Fibroblast of peridontal ligament (primary cell): Measurements from ENCODE around the gene HS6ST2.

Experiments
- DNase-seq: peaks from one replicate; pipeline ENCODE4 v3.0.0-alpha.2; 2010; ENCODE audit errors: extremely low read depth

HS6ST2 gene

GRCh38 chrX:132848296-132848970, 110.0 kb downstream of the HS6ST2 start:
- DNase-seq = no peak

- no peak for DNase-seq
These were observed 115.1 kb downstream of the HS6ST2 start for GRCh38 chrX:132843363-132843762.

- no peak for DNase-seq
These were observed 115.8 kb downstream of the HS6ST2 start for GRCh38 chrX:132842460-132843238.

- DNase-seq = no peak
These were observed 120.5 kb downstream of the HS6ST2 start for GRCh38 chrX:132837967-132838366.

GRCh38 chrX:132837126-132837525, 121.3 kb downstream of the HS6ST2 start:
- DNase-seq = no peak

GRCh38 chrX:132836471-132836870, 122.0 kb downstream of the HS6ST2 start:
- no peak for DNase-seq

- no peak for DNase-seq
These were observed 123.7 kb downstream of the HS6ST2 start for GRCh38 chrX:132834741-132835140.

- DNase-seq = no peak
These were observed 124.3 kb downstream of the HS6ST2 start for GRCh38 chrX:132834109-132834508.

GRCh38 chrX:132833373-132833772, 125.1 kb downstream of the HS6ST2 start:
- DNase-seq = no peak

GRCh38 chrX:132831336-132831973, 127.0 kb downstream of the HS6ST2 start:
- no peak for DNase-seq

GRCh38 chrX:132822634-132823012, 135.8 kb downstream of the HS6ST2 start:
- DNase-seq = no peak

GRCh38 chrX:132821974-132822633, 136.3 kb downstream of the HS6ST2 start:
- no peak for DNase-seq

GRCh38 chrX:132820675-132821074, 137.8 kb downstream of the HS6ST2 start:
- DNase-seq = no peak

- DNase-seq = no peak
These were observed 138.6 kb downstream of the HS6ST2 start for GRCh38 chrX:132819711-132820264.

- no peak for DNase-seq
These were observed 139.8 kb downstream of the HS6ST2 start for GRCh38 chrX:132818638-132819037.

- no peak for DNase-seq
These were observed 142.8 kb downstream of the HS6ST2 start for GRCh38 chrX:132815643-132816042.

- no peak for DNase-seq
These were observed 147.3 kb downstream of the HS6ST2 start for GRCh38 chrX:132810964-132811712.

- DNase-seq = no peak
These were observed 147.9 kb downstream of the HS6ST2 start for GRCh38 chrX:132810488-132810887.

- DNase-seq = no peak
These were observed 148.8 kb downstream of the HS6ST2 start for GRCh38 chrX:132809581-132809980.

- no peak for DNase-seq
These were observed 150.9 kb downstream of the HS6ST2 start for GRCh38 chrX:132807411-132808030.

GRCh38 chrX:132802033-132802432, 156.4 kb downstream of the HS6ST2 start:
- no peak for DNase-seq
